HepG2 (cell line): ENCODE data around the gene PLBD2. TPM values are rescaled to one million over a fixed set of nuclear protein-coding genes. Genes with fewer than 3 reads are reported as not detected.

Source experiments
- FOXJ3 ChIP-seq: sonication (generic); formaldehyde crosslinking; IDR thresholded peaks from 2 replicates; pipeline ENCODE4 v1.4.0; 2020; ENCODE audit warnings: missing genetic modification reagents, mild to moderate bottlenecking, borderline replicate concordance
- HIVEP1 ChIP-seq: sonication (generic); formaldehyde crosslinking; IDR thresholded peaks from 2 replicates; pipeline ENCODE4 v1.4.0; 2020; ENCODE audit warnings: mild to moderate bottlenecking, missing genetic modification reagents
- HOXA3 ChIP-seq: sonication (generic); formaldehyde crosslinking; IDR thresholded peaks from 2 replicates; pipeline ENCODE4 v1.5.0; 2020; ENCODE audit warnings: missing genetic modification reagents
- JUNB ChIP-seq: sonication (generic); formaldehyde crosslinking; IDR thresholded peaks from 2 replicates; pipeline ENCODE4 v1.8.0; 2022; ENCODE audit warnings: missing genetic modification reagents, mild to moderate bottlenecking, borderline replicate concordance
- KLF12 ChIP-seq: sonication (generic); formaldehyde crosslinking; IDR thresholded peaks from 2 replicates; pipeline ENCODE4 v1.4.0; 2020; ENCODE audit warnings: missing genetic modification reagents, borderline replicate concordance
- MXD4 ChIP-seq: IDR thresholded peaks from 2 replicates; pipeline ENCODE4 v1.6.1; 2016; ENCODE audit warnings: mild to moderate bottlenecking, missing biosample characterization, missing genetic modification reagents
- PHB2 ChIP-seq: fragments of 450-650 bp; IDR thresholded peaks from 2 replicates; pipeline ENCODE4 v1.6.1; 2018; ENCODE audit not compliant: partially characterized antibody
- SIN3A ChIP-seq: IDR thresholded peaks from 2 replicates; pipeline ENCODE4 v1.6.1; 2011; ENCODE audit warnings: low read depth, mild to moderate bottlenecking, control low read depth, low read length, borderline replicate concordance
- TBX3 ChIP-seq: fragments of 450-650 bp; IDR thresholded peaks from 2 replicates; pipeline ENCODE4 v1.6.1; 2017; ENCODE audit warnings: antibody characterized with exemption, mild to moderate bottlenecking, inconsistent platforms, borderline replicate concordance
- YEATS2 ChIP-seq: sonication (generic); formaldehyde crosslinking; IDR thresholded peaks from 2 replicates; pipeline ENCODE4 v1.4.0; 2020; ENCODE audit warnings: missing genetic modification reagents, borderline replicate concordance
- ZBTB20 ChIP-seq: sonication (generic); formaldehyde crosslinking; IDR thresholded peaks from 2 replicates; pipeline ENCODE4 v1.8.1; 2023; ENCODE audit warnings: missing genetic modification reagents, low read depth, mild to moderate bottlenecking, borderline replicate concordance
- ZBTB42 ChIP-seq: sonication (generic); formaldehyde crosslinking; IDR thresholded peaks from 2 replicates; pipeline ENCODE4 v1.5.0; 2020; ENCODE audit warnings: mild to moderate bottlenecking, missing genetic modification reagents
- ZNF253 ChIP-seq: sonication (generic); formaldehyde crosslinking; IDR thresholded peaks from 2 replicates; pipeline ENCODE4 v1.8.0; 2022; ENCODE audit warnings: mild to moderate bottlenecking, missing genetic modification reagents, borderline replicate concordance
- ZNF7 ChIP-seq: IDR thresholded peaks from 2 replicates; pipeline ENCODE4 v1.6.1; 2016; ENCODE audit warnings: missing biosample characterization, missing genetic modification reagents
- ZNF746 ChIP-seq: sonication (generic); formaldehyde crosslinking; IDR thresholded peaks from 2 replicates; pipeline ENCODE4 v1.8.0; 2022; ENCODE audit warnings: mild to moderate bottlenecking, missing genetic modification reagents
- ZNF766 ChIP-seq: sonication (generic); formaldehyde crosslinking; IDR thresholded peaks from 2 replicates; pipeline ENCODE4 v1.5.0; 2020; ENCODE audit warnings: missing genetic modification reagents, borderline replicate concordance
- ZSCAN30 ChIP-seq: sonication (generic); formaldehyde crosslinking; IDR thresholded peaks from 2 replicates; pipeline ENCODE4 v1.5.0; 2020; ENCODE audit warnings: mild to moderate bottlenecking, missing genetic modification reagents
- polyA plus RNA-seq, 8 experiments: library from polyadenylated mRNA; depleted of rRNA in 3 of 8; stranded (reverse) in 7 of 8; unstranded in 1 of 8; fragments of >200 nt; fragmentation: Illumina TruSeq in 4 of 8; extraction: Trizol in 4 of 8; gene quantifications; 2 replicates each; pipeline versions ENCODE4 v1.2.1 to v1.2.3, GENCODE V29; 2011 to 2016; ENCODE audit warnings: low read depth in 4 of 8, missing spikeins in 1 of 8, mixed read lengths in 1 of 8; ENCODE audit not compliant: insufficient read depth in 1 of 8
- total RNA-seq, 5 experiments: library from RNA; depleted of rRNA; stranded (reverse); fragments of >200 nt; fragmentation: Illumina TruSeq; extraction: Trizol; gene quantifications; 2 replicates each; pipeline ENCODE4 v1.2.3, GENCODE V29; 2016; ENCODE audit warnings: low read depth in 1 of 5
- TF ChIP-seq, protein P1 (sequence below): sonication (generic); formaldehyde crosslinking; IDR thresholded peaks from 2 replicates; pipeline ENCODE4 v1.4.0; 2020; ENCODE audit warnings: mild to moderate bottlenecking, missing genetic modification reagents
- TF ChIP-seq, protein P2 (sequence below): sonication (generic); formaldehyde crosslinking; conservative IDR thresholded peaks from 2 replicates; pipeline ENCODE4 v1.8.0; 2022; ENCODE audit warnings: low read depth, missing genetic modification reagents
- TF ChIP-seq, protein P3 (sequence below): sonication (generic); formaldehyde crosslinking; IDR thresholded peaks from 2 replicates; pipeline ENCODE4 v1.4.0; 2020; ENCODE audit warnings: missing genetic modification reagents
- TF ChIP-seq, protein P4 (sequence below): IDR thresholded peaks from 2 replicates; pipeline ENCODE4 v1.6.1; 2016; ENCODE audit warnings: missing biosample characterization, missing genetic modification reagents, low read depth

The PLBD2 gene
- total and polyA plus RNA-seq, 2 of the 13 experiments (the other 11 are each of a cell fraction or from before 2014, with no cell fraction given): 6.7 to 8.5 TPM

DNA sequence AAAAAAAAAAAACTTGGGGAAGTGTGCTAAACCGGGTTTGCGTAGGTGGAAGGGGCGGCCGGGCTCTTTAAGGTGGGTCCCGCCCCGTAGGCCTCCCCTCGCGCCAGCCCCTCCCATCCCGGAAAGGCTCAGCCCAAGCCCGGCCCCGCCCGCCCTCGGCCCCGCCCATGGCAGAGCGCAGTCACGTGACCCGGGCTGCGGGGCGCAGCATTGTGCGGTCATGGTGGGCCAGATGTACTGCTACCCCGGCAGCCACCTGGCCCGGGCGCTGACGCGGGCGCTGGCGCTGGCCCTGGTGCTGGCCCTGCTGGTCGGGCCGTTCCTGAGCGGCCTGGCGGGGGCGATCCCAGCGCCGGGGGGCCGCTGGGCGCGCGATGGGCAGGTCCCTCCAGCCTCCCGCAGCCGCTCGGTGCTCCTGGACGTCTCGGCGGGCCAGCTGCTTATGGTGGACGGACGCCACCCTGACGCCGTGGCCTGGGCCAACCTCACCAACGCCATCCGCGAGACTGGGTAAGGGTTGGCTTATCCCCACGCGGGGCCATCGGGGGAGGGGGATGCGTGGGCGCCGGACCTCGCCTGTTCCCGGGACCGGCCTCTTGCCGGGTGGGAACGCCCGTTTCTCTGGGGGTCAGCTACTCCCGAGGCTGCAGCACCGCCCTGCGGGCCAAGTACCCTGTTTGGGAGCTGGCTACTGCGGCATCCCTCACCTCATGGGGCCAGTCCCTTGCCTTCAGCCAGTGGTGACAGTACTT lies at the start of gene PLBD2 (continued):
- no peak for TF ChIP-seq ZNF253 (CRISPR knock-in tag)
- no peak for TF ChIP-seq ZNF7
- no peak for TF ChIP-seq PHB2
- TF ChIP-seq HIVEP1: no peak
- TF ChIP-seq KLF12 (CRISPR knock-in tag): no peak
- TF ChIP-seq, protein P1, sequence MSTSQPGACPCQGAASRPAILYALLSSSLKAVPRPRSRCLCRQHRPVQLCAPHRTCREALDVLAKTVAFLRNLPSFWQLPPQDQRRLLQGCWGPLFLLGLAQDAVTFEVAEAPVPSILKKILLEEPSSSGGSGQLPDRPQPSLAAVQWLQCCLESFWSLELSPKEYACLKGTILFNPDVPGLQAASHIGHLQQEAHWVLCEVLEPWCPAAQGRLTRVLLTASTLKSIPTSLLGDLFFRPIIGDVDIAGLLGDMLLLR (CRISPR knock-in tag): peak; percentile 39
- TF ChIP-seq, protein P2, sequence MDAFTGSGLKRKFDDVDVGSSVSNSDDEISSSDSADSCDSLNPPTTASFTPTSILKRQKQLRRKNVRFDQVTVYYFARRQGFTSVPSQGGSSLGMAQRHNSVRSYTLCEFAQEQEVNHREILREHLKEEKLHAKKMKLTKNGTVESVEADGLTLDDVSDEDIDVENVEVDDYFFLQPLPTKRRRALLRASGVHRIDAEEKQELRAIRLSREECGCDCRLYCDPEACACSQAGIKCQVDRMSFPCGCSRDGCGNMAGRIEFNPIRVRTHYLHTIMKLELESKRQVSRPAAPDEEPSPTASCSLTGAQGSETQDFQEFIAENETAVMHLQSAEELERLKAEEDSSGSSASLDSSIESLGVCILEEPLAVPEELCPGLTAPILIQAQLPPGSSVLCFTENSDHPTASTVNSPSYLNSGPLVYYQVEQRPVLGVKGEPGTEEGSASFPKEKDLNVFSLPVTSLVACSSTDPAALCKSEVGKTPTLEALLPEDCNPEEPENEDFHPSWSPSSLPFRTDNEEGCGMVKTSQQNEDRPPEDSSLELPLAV (CRISPR knock-in tag): no peak
- peak; percentile 66; the same call in 1 of the 2 replicates for TF ChIP-seq HOXA3 (CRISPR knock-in tag)
- TF ChIP-seq, protein P3, sequence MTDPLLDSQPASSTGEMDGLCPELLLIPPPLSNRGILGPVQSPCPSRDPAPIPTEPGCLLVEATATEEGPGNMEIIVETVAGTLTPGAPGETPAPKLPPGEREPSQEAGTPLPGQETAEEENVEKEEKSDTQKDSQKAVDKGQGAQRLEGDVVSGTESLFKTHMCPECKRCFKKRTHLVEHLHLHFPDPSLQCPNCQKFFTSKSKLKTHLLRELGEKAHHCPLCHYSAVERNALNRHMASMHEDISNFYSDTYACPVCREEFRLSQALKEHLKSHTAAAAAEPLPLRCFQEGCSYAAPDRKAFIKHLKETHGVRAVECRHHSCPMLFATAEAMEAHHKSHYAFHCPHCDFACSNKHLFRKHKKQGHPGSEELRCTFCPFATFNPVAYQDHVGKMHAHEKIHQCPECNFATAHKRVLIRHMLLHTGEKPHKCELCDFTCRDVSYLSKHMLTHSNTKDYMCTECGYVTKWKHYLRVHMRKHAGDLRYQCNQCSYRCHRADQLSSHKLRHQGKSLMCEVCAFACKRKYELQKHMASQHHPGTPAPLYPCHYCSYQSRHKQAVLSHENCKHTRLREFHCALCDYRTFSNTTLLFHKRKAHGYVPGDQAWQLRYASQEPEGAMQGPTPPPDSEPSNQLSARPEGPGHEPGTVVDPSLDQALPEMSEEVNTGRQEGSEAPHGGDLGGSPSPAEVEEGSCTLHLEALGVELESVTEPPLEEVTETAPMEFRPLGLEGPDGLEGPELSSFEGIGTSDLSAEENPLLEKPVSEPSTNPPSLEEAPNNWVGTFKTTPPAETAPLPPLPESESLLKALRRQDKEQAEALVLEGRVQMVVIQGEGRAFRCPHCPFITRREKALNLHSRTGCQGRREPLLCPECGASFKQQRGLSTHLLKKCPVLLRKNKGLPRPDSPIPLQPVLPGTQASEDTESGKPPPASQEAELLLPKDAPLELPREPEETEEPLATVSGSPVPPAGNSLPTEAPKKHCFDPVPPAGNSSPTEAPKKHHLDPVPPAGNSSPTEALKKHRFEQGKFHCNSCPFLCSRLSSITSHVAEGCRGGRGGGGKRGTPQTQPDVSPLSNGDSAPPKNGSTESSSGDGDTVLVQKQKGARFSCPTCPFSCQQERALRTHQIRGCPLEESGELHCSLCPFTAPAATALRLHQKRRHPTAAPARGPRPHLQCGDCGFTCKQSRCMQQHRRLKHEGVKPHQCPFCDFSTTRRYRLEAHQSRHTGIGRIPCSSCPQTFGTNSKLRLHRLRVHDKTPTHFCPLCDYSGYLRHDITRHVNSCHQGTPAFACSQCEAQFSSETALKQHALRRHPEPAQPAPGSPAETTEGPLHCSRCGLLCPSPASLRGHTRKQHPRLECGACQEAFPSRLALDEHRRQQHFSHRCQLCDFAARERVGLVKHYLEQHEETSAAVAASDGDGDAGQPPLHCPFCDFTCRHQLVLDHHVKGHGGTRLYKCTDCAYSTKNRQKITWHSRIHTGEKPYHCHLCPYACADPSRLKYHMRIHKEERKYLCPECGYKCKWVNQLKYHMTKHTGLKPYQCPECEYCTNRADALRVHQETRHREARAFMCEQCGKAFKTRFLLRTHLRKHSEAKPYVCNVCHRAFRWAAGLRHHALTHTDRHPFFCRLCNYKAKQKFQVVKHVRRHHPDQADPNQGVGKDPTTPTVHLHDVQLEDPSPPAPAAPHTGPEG (CRISPR knock-in tag): no peak; the same call in 1 of the 2 replicates
- TF ChIP-seq JUNB (CRISPR knock-in tag): no peak
- no peak for TF ChIP-seq FOXJ3 (CRISPR knock-in tag)
- TF ChIP-seq, protein P4, sequence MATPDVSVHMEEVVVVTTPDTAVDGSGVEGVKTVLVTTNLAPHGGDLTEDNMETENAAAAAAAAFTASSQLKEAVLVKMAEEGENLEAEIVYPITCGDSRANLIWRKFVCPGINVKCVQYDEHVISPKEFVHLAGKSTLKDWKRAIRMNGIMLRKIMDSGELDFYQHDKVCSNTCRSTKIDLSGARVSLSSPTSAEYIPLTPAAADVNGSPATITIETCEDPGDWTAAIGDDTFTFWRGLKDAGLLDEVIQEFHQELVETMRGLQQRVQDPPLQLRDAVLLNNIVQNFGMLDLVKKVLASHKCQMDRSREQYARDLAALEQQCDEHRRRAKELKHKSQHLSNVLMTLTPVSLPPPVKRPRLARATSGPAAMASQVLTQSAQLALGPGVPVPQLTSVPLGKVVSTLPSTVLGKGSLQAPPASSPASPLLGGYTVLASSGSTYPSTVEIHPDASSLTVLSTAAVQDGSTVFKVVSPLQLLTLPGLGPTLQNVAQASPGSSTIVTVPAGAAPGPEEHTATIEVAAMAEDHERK (CRISPR knock-in tag): no peak
- TF ChIP-seq ZBTB20 (CRISPR knock-in tag): no peak
- no peak for TF ChIP-seq ZNF766 (CRISPR knock-in tag)
- TF ChIP-seq YEATS2 (CRISPR knock-in tag): no peak
- TF ChIP-seq SIN3A: peak; percentile 79; the same call in 1 of the 2 replicates
- TF ChIP-seq ZNF746 (CRISPR knock-in tag): no peak
- TF ChIP-seq MXD4 (CRISPR knock-in tag): peak; percentile 77
- TF ChIP-seq TBX3: no peak
- TF ChIP-seq ZBTB42 (CRISPR knock-in tag): 0 out of 2 replicates have a peak, but pooled peaks have one; percentile 34
- TF ChIP-seq ZSCAN30 (CRISPR knock-in tag): no peak
